Ectodermal cell (in vitro differentiated cells): ENCODE results near the gene APOBEC3G.

Experiments
- H3K27ac ChIP-seq: 2 replicates; pipeline ENCODE4 v1.7.0; 2013; ENCODE audit warnings: mild to moderate bottlenecking, low read depth, low read length; ENCODE audit not compliant: insufficient read depth, poor library complexity, severe bottlenecking
- H3K27me3 ChIP-seq: 2 replicates; pipeline ENCODE4 v1.7.0; 2013; ENCODE audit warnings: mild to moderate bottlenecking, low read length; ENCODE audit not compliant: insufficient read depth, control insufficient read depth, poor library complexity, severe bottlenecking
- H3K36me3 ChIP-seq: one replicate; pipeline ENCODE4 v1.7.0; 2013; ENCODE audit warnings: low read length; ENCODE audit not compliant: control insufficient read depth, insufficient read depth
- H3K4me1 ChIP-seq: one replicate; pipeline ENCODE4 v1.7.0; 2013; ENCODE audit warnings: low read length; ENCODE audit not compliant: control insufficient read depth, insufficient read depth
- H3K4me3 ChIP-seq: 2 replicates; pipeline ENCODE4 v1.7.0; 2013; ENCODE audit warnings: low read depth, low read length, control low read depth; ENCODE audit not compliant: insufficient read depth
- H3K9me3 ChIP-seq: 2 replicates; pipeline ENCODE4 v1.7.0; 2013; ENCODE audit warnings: mild to moderate bottlenecking, low read length, moderate library complexity; ENCODE audit not compliant: control insufficient read depth
- WGBS, 2 experiments: methylation state at CpG; one replicate each; pipeline ENCODE4 v1.1.7; 2013; ENCODE audit warnings: missing lambda C conversion rate in 2 of 2; 5-methylcytosine and 5-hydroxymethylcytosine counted together

Gene APOBEC3G

DNA sequence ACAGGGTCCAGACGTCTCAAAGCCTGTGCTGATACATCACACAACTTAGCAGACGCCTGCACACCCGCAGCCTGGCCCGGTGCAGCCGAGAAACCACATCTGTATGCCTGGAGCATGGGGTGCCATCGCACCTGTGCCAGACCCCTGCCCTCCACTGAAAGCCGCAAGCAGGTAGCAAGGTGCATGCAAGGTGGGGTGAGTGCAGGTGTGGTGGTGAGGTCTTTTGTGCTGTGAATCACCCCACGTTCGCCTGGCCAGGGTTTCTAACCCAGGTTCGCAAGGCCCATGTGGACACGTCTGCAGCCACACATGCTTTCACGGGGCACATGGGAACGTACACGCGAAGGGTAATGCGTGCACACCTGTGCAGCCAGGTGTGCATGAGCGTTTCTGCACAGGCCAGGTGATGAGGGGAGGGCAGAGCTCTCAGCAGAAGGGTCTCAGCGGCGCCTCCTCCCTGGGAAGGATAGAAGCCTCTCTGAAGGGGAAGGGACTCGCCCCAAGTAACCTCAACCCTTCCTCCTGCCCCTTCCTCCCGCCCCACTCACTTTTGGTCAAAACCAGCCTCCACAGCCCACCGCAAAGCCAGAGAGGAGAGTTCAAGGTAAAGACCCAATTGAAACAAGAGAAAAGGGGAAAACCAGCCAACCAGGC, 55.9 kb downstream of the APOBEC3G start:
- H3K4me1 ChIP-seq, result peaks cover 32% of the 10 kb centered on the region
- H3K36me3 ChIP-seq, result no peaks in the 10 kb centered on the region
- no peak overlapping the region for H3K27ac ChIP-seq
- H3K9me3 ChIP-seq, result no peaks in the 10 kb centered on the region
- H3K27me3 ChIP-seq, result no peaks in the 10 kb centered on the region
- no peak overlapping the region for H3K4me3 ChIP-seq
- WGBS, 2 experiments, result 95% methylated on average over 22 of the region's 22 CpGs

DNA sequence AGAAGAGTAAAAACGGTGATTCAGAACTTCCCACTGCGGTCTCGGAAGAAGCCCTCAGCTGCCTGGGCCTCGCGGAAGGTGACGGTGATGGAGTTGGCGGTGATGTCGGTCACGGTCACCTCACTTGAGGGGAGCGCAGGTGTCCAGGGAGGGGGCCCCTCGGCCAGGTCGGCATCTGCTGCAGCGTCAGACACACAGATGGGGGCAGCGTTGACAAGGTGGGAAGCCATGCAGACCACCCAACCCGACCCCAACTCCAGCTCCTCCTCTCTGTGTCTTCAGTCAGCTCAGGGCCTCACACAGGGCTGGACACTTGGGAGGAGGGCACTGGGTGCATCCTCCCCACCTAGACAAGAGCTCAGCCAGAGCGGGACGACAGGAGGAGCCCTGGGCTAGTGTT, 56.8 kb downstream of the APOBEC3G start:
- H3K27me3 ChIP-seq, result no peaks in the 10 kb centered on the region
- no peaks in the 10 kb centered on the region for H3K9me3 ChIP-seq
- no peaks in the 10 kb centered on the region for H3K36me3 ChIP-seq
- no peak overlapping the region for H3K4me3 ChIP-seq
- WGBS, 2 experiments, result 93 to 94% methylated on average over 17 of the region's 17 CpGs
- no peak overlapping the region for H3K27ac ChIP-seq
- peaks cover 32% of the 10 kb centered on the region for H3K4me1 ChIP-seq

DNA sequence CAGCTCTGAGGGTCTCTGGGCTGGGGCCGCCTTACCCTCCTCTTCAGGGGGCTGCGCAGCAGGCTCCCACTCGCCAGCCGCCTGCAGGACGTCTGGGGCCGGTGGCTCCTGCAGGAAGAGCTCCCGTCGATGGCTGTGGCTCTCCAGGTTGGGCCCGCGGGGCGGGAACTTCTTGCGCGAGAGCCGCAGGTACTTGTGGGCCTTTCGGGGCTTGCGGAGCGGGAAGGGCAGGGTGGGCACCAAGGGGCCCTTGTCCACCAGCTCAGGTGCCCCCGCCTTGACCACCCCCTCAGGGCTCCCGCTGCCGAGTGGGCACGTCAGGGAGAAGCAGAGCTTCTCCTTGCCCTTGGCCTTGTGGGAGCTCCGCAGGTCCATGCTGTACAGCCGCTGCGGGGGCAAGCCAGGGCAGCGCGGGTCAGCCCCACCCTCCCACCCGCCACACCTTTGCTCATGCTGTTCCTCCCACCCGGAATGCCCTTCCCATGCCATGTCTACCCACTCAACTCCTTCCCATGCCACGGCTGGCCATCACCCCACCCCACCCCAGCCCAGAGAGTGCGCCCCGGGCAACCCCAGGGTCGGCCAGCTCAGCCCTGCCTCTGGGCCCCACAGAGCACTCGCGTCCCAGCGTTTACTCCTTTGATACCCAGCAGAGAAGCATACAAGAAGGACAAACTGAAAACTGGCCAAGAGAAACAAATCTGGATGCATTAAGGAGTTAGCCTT, 57.5 kb downstream of the APOBEC3G start:
- 91 to 92% methylated on average over 35 of the region's 35 CpGs for WGBS, 2 experiments
- Histone ChIP-seq H3K27me3 (no peaks in the 10 kb centered on the region), H3K36me3 (no peaks in the 10 kb centered on the region), H3K4me3 (no peak overlapping the region), H3K9me3 (no peaks in the 10 kb centered on the region), H3K4me1 (peaks cover 29% of the 10 kb centered on the region), H3K27ac (no peak overlapping the region)

DNA sequence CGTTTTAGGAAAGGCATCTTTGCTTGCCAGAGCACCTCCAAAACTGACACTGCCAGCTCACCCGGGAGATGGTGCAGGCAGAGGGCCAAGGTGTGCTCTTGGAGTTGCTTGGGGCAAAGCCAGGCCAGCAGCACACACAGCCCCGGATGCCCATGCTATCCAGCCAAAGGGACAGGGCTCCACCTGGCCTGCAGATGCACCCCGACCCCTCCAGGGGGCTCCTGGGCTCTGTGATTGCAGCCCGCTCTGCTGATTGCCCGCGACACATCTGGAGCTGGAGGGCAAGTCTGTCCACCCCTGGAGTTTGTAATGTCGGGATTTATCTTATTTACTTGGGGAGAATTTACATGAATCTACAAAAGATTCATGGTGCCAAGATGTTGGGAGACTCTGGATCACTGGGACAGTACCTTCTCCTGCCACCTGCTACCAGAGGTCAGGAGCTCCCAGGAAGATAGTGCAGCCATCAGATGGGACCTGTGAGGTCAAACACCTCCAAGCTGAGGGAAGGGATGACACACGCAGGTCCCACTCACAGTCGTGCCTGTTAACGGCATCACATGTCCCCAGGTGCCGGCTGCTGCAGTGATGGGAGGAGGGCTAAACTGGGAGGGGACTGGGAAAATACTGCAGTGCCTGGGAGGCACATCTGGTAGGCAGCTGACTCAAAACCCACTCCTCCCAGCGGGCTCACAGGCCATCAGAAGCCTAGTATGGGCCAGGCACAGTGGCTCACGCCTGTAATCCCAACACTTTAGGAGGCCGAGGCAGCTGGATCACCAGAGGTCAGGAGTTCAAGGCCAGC, 58.2 kb downstream of the APOBEC3G start:
- WGBS, 2 experiments, result 50% methylated on average over 15 of the region's 15 CpGs
- Histone ChIP-seq H3K36me3 (no peaks in the 10 kb centered on the region), H3K27ac (no peak overlapping the region), H3K9me3 (no peaks in the 10 kb centered on the region), H3K27me3 (no peaks in the 10 kb centered on the region), H3K4me1 (peaks cover 21% of the 10 kb centered on the region), H3K4me3 (no peak overlapping the region)

DNA sequence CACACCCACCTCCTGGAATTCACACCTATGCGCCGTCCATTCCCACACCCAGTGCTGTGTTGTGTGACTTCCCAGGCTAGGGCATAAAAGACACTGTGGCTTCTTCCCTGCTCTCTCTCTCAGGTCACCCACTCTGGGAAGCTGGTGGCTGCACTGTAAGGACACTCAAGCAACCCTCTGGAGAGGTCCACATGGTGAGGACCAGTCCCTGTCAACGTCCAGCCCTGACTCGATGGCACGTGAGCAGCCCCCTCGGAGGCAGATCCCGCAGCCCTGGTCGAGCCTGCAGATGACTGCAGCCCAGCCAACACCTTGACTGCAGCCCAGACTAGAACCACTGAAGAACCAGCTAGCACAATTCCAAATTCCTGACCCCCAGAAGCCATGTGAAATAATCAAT, 59.2 kb downstream of the APOBEC3G start:
- no peak overlapping the region for H3K4me3 ChIP-seq
- no peaks in the 10 kb centered on the region for H3K9me3 ChIP-seq
- 90 to 93% methylated on average over 8 of the region's 8 CpGs for WGBS, 2 experiments
- H3K27me3 ChIP-seq, result no peaks in the 10 kb centered on the region
- peaks cover 12% of the 10 kb centered on the region for H3K4me1 ChIP-seq
- no peaks in the 10 kb centered on the region for H3K36me3 ChIP-seq
- H3K27ac ChIP-seq, result no peak overlapping the region
